ENCODE data around the gene PRXL2B. TPM values are rescaled to one million over a fixed set of nuclear protein-coding genes. Genes with fewer than 3 reads are reported as not detected.

PRXL2B gene
- total RNA-seq, 1 experiment from 2014 or later, result 40.7 TPM

DNA sequence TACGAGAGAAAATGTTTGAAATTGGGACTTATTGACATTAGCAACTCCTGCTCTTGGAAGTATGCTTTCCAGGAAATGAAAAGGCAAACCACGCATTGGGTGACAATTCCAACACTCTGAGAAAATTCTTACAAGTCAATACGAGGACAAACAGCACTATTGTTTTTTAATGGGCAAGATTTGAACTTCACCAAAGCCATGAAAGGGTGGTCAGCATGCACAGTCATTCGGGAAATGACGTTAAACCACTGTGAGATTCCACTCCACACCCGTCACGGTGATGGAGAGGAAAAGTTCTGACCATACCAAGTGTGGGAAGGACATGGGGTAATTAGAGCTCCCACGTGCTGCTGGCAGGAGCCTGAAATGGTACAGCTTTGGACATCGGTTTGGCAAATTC is 12.2 kb upstream of the PRXL2B start:
- no peak for DNase-seq
- peaks cover 17% of the 10 kb centered on the region for H3K27me3 Mint-ChIP-seq (ENCODE audit: low read depth)
- no peak overlapping the region for H3K4me2 ChIP-seq (ENCODE audit: insufficient read depth, insufficient read length, low read length)
- WGBS (ENCODE audit: extremely low coverage, insufficient read length, low lambda C conversion rate), result no CpG with 5 or more reads among the region's 9 CpGs
- H2AFZ ChIP-seq (ENCODE audit: low read length), result no peak overlapping the region
- no peaks in the 10 kb centered on the region for H3K23me2 ChIP-seq (ENCODE audit: insufficient read length, low read depth, low read length, poor library complexity, severe bottlenecking)
- no peak overlapping the region for H3K27ac Mint-ChIP-seq
- no peak overlapping the region for H3K4me3 Mint-ChIP-seq
- H3K79me1 ChIP-seq (ENCODE audit: insufficient read depth, low read depth, low read length, poor library complexity, severe bottlenecking), result no peaks in the 10 kb centered on the region
- no peak overlapping the region for H3K9ac ChIP-seq (ENCODE audit: extremely low read depth, insufficient read length, low read length)
- no peak overlapping the region for H4K5ac ChIP-seq (ENCODE audit: insufficient read length, low read depth, low read length)
- no peak overlapping the region for H2BK5ac ChIP-seq (ENCODE audit: insufficient read length, low read length)
- no peak overlapping the region for H2BK120ac ChIP-seq (ENCODE audit: low read depth, low read length, poor library complexity, severe bottlenecking)
- no peaks in the 10 kb centered on the region for H3K4me1 ChIP-seq (ENCODE audit: insufficient read depth, low read length)
- H2BK15ac ChIP-seq (ENCODE audit: low read depth, low read length), result no peak overlapping the region
- H3K27ac ChIP-seq (ENCODE audit: insufficient read length, low read depth, low read length), result no peak overlapping the region
- TF ChIP-seq CTCF (conservative IDR thresholded peaks at IDR 0.05), result no peak
- H3K4ac ChIP-seq (ENCODE audit: low read depth, low read length), result no peak overlapping the region
- no peaks in the 10 kb centered on the region for H4K20me1 ChIP-seq (ENCODE audit: control insufficient read depth, insufficient read depth, insufficient read length)
- no peaks in the 10 kb centered on the region for H3K9me3 ChIP-seq (ENCODE audit: control insufficient read depth, low read depth, low read length)
- no peak overlapping the region for H3K23ac ChIP-seq (ENCODE audit: insufficient read length, low read depth, low read length)
- no peaks in the 10 kb centered on the region for H3K27me3 ChIP-seq (ENCODE audit: insufficient read depth, low read length)
- H4K8ac ChIP-seq (replicated peaks; ENCODE audit: insufficient read length, low read depth, low read length), result no peak overlapping the region
- H3K9me3 Mint-ChIP-seq, result peaks cover 8 to 16% of the 10 kb centered on the region in 2 experiments
- H2AK5ac ChIP-seq (ENCODE audit: insufficient read length, low read length), result no peak overlapping the region
- H3K4me1 Mint-ChIP-seq, result peaks cover 4 to 7% of the 10 kb centered on the region in 2 experiments; a peak in 1 of 4 replicates
- H3K56ac ChIP-seq (ENCODE audit: insufficient read length, low read depth, low read length), result no peak overlapping the region
- no peak overlapping the region for H2BK12ac ChIP-seq (ENCODE audit: insufficient read length, low read depth, low read length)
- no peak overlapping the region for H3T11ph ChIP-seq (ENCODE audit: low read length)
- H3K18ac ChIP-seq (ENCODE audit: insufficient read length, low read depth, low read length), result no peak overlapping the region
- H3K79me2 ChIP-seq (ENCODE audit: insufficient read depth, low read length), result no peaks in the 10 kb centered on the region
- peaks cover 0 to 3% (median 3%) of the 10 kb centered on the region in 3 experiments; a peak in 4 of 7 replicates for H3K36me3 Mint-ChIP-seq (ENCODE audit: insufficient read depth in 1 of 3, low read depth in 3 of 3)
- H2BK20ac ChIP-seq (ENCODE audit: low read depth, low read length, poor library complexity, severe bottlenecking), result no peak overlapping the region
- no peak overlapping the region for H4K91ac ChIP-seq (ENCODE audit: insufficient read length, low read depth, low read length)
- H3K14ac ChIP-seq (ENCODE audit: insufficient read depth, low read length), result no peak overlapping the region
